Measurements from ENCODE around the gene SARDH.

DNA sequence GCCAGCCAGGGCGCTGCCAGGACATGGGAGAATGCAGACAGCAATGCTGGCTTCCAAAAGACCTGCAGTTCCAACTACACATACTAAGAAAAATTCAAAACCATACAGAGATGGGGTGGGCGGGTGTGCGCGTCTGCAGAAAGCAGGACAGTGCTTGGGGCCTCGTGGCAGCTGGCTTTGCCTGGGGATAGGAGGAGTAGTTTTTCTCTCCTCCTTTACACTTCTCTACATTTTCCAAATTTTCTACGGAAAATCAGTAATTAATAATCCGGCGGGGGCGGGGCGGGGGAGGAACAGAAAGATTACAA, 43.6 kb upstream of the SARDH start:
- TF ChIP-seq, protein P1, sequence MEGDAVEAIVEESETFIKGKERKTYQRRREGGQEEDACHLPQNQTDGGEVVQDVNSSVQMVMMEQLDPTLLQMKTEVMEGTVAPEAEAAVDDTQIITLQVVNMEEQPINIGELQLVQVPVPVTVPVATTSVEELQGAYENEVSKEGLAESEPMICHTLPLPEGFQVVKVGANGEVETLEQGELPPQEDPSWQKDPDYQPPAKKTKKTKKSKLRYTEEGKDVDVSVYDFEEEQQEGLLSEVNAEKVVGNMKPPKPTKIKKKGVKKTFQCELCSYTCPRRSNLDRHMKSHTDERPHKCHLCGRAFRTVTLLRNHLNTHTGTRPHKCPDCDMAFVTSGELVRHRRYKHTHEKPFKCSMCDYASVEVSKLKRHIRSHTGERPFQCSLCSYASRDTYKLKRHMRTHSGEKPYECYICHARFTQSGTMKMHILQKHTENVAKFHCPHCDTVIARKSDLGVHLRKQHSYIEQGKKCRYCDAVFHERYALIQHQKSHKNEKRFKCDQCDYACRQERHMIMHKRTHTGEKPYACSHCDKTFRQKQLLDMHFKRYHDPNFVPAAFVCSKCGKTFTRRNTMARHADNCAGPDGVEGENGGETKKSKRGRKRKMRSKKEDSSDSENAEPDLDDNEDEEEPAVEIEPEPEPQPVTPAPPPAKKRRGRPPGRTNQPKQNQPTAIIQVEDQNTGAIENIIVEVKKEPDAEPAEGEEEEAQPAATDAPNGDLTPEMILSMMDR (IDR thresholded peaks at IDR 0.05; ENCODE audit: low read length), result no peak
- TF ChIP-seq EZH2phosphoT487 (IDR thresholded peaks at IDR 0.05; ENCODE audit: low read length), result no peak
